ENCODE measurements around the gene ZFYVE28.
A peak's percentile ranks its signal among the peaks of the same experiment; 100 is the strongest.
"Not testable (repeated sequence)": the region's sequence is repeated elsewhere in the genome, so short reads cannot be mapped to it uniquely, and the experiment has no call there.

The ZFYVE28 gene

DNA sequence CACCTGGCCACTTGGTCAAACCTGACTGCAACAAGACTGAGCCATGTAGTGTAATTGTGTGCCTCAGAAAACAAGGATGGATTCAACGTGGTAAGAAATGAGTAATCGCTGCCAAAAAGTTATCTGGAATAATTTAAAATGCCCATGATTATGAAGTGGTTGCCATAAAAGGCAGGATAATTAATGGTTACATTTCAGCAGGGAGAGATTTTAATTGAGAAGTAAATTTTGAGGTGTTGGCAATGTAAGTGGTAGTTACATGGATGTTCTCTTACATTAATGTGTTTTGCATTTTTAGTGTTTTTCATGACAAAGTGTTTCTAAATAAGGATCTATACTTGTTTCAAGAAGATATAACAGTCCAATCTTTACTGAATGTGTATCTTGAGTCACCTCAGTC is 192.2 kb downstream of the ZFYVE28 start:
- Histone ChIP-seq H3K27ac (no peak overlapping the region), H3K4me3 (no peak overlapping the region)
- DNase-seq (ENCODE audit: low spot score), result no peak
- no peak for TF ChIP-seq CTCF (IDR thresholded peaks at IDR 0.05)

- no peak overlapping the region for H3K4me3 ChIP-seq
- no peak for TF ChIP-seq CTCF (IDR thresholded peaks at IDR 0.05)
- no peak for DNase-seq (ENCODE audit: low spot score)
- H3K27ac ChIP-seq, result no peak overlapping the region
Observed at GRCh38 chr4:2222838-2223237, 195.6 kb downstream of the ZFYVE28 start.

GRCh38 chr4:2221378-2221777 is 197.1 kb downstream of the ZFYVE28 start:
- H3K27ac ChIP-seq; H3K4me3 ChIP-seq; DNase-seq (ENCODE audit: low spot score): not testable (repeated sequence)

DNA sequence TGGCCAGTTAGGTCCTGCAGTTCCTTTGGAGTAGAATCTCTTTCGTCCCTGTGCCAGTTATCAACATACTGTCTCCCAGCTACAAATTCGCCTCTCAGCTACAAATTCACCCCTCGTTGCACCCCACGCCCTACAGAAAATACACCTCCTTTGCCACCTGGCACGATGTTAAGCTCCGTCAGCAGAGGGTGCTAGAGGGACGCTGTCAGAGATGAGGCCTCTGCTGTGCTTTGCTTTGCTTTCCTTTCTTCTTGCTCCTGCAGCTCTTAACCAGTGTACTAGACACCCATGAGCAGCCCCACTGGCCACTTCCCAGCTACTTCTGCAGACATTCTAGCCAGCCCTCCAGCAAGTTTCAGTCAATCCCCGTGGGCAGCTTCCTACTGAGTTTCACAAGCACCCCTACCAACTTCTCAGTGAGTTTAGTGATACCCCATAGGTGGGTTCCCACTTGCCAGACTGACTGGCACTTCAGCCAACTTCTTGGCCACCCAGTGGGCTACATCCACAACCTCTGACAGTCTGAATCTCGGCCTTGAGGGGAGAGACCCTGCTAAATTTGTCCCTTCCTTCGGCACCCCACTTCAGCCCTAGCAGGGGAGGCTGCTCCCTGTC is 198.3 kb downstream of the ZFYVE28 start:
- DNase-seq (ENCODE audit: low spot score), result no peak
- H3K27ac ChIP-seq, result no peak overlapping the region
- no peak overlapping the region for H3K4me3 ChIP-seq
- TF ChIP-seq CTCF (IDR thresholded peaks at IDR 0.05), result peak; percentile 59

Data from coronary artery (tissue), 2 donors.